Esophagus squamous epithelium (tissue), 4 donors: ENCODE measurements around the gene SLC7A9.

Experiments used
- CTCF ChIP-seq, 6 experiments: fragments of 450-650 bp in 4 of 6; fragments of 200-600 bp in 2 of 6; sonication (generic) in 2 of 6; IDR thresholded peaks; one replicate each; pipeline ENCODE4 v1.5.1; 2016 to 2019; ENCODE audit warnings: antibody characterized with exemption in 6 of 6, mild to moderate bottlenecking in 4 of 6, moderate library complexity in 4 of 6
- POLR2A ChIP-seq, 4 donors: fragments of 450-650 bp; IDR thresholded peaks; one replicate each; pipeline ENCODE4 v1.6.1; 2017; ENCODE audit warnings: antibody characterized with exemption in 4 of 4, mild to moderate bottlenecking in 4 of 4, moderate library complexity in 3 of 4

GRCh38 chr19:32858155-32858554 is 11.4 kb downstream of the SLC7A9 start:
- TF ChIP-seq POLR2A (IDR thresholded peaks at IDR 0.05) (no peak), CTCF (IDR thresholded peaks at IDR 0.05) (no peak)
